ENCODE data around the gene ZNF513.
A peak's percentile ranks its signal among the peaks of the same experiment; 100 is the strongest.
"Not testable (repeated sequence)": the region's sequence is repeated elsewhere in the genome, so short reads cannot be mapped to it uniquely, and the experiment has no call there.

Gene ZNF513

DNA sequence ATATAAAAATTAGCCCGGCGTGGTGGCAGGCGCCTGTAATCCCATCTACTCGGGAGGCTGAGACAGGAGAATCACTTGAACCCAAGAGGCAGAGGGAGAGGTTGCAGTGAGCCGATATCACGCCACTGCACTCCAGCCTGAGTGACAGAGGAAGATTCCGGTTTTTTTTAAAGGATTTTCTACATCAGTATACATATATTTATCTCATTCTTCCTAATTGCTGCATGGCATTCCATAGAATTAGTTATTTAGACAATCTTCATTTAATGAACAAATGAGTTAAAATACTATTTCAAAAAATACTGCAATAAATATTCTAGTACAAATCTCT is 26.0 kb downstream of the ZNF513 start:
- peak; percentile 22 for DNase-seq

DNA sequence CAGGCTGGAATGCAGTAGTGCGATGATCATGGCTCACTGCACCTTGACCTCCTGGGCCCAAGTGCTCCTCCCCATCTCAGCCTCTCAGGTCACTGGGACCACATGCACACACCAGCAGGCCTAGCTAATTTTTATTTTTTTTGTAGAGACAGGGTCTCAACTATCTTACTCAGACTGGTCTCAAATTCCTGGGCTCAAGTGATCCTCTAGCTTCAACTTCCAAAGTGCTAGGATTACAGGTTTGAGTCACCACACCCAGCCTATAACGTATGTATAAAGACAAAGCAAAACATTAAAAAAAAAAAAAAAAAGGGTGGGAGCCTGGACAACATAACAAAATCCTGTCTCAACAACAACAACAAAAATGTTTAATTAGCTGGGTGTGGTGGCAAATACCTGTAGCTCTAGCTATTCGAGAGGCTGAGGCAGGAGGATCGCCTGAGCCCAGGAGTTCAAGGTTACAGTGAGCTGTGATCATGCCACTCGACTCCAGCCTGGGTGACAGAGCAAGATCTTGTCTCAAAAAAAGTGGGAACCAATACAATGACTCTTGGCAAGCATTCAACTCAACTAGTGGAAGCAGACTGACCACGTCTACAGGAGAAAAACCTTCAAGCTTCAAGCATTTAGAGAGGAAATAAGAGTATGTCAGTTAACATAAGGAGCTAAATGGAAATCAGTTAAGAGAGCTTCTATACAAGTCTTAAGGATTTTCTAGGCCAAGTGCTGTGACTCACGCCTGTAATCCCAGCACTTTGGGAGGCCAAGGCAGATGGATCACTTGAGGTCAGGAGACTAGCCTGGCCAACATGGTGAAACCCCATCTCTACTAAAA is 26.6 kb downstream of the ZNF513 start:
- DNase-seq: no peak

DNA sequence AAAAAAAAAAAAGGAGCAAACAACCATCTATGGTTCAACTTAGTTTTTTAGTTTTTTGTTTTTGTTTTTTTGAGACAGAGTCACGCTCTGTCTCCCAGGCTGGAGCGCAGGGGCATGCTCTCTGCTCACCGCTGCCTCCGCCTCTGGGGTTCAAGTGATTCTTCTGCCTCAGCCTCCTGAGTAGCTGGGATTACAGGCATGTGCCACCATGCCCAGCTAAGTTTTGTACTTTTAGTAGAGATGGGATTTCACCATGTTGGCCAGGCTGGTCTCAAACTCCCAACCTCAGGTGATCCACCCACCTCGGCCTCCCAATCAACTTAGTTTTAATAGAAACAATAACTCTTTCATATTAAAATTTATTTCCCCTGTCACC is 27.2 kb downstream of the ZNF513 start:
- not testable (repeated sequence) for DNase-seq

DNA sequence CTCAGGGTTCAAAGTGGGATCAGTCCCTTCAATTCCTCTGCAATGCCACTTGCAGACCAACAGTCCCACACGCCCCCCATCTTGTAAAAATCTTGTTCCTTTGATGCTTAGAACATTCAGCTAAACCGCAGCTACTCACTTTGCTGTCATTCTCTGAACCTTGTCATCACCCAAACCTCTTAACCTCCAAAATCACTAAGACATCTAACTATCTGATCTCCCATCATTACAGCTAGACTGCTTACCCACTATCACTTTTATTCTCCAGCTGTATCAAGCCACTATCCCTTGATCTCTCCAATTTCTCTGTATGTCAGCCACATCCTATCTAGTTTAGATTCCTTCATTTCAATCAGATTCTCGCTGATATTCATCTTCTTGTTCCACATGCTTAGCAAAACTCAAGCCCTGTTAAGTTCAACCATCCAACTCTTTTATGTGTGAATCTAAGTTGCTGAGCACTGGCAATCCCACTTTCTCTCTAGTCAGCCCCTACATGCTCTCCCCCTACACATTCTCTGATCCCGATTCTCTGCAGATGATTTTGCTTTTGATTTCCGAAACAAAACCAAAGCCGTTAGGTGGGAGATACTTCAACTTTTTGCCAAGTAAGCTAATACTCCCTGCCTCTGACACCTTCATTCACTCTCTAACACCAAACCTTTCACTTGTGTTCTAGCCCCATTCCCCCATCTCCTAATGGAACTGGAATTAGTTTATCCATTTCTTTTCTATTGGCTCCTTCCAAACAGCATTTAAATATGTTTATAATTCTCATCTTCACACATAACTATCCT is 28.5 kb downstream of the ZNF513 start:
- DNase-seq: no peak

DNA sequence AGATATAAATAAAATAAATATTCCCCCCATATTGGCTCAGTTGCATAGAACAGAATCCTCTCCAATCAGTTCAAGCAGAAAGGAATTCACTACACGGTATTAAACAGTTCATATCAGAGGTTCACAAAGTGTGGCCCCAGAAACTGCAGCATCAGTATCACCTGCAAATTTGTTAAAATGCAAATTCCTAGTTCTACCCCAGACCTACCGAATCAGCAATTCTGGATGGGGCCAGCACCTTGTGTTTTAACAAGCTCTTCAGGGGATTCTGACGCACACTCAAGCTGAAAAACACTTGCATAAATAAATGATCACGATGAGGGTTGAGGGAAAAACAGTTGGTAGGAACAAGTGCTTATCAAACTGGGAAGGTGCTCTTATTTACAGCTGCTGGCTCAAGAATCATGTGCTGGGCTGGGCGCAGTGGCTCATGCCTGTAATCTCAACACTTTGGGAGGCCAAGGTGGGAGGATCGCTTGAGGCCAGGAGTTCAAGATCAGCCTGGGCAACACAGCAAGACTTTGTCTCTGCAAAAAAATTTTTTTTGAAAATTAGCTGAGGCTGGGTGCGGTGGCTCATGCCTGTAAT is 30.3 kb downstream of the ZNF513 start:
- no peak for DNase-seq

DNA sequence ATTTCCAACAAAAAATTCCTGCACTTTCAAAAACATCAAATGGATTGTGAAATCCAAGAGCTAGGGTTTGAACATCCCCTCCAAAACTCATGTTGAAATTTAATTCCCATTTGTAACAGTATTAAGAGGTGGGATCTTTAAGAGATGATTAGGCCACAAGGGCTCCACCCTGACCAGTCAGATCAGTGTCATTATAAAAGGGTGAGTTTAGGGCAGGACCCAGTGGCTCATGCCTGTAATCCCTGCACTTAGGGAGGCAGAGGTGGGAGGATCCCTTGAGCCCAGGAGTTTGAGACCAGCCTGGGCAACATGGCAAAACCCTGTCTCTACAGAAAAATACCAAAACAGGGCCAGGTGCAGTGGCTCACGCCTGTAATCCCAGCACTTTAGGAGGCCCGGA is 32.9 kb downstream of the ZNF513 start:
- no peak for DNase-seq

DNA sequence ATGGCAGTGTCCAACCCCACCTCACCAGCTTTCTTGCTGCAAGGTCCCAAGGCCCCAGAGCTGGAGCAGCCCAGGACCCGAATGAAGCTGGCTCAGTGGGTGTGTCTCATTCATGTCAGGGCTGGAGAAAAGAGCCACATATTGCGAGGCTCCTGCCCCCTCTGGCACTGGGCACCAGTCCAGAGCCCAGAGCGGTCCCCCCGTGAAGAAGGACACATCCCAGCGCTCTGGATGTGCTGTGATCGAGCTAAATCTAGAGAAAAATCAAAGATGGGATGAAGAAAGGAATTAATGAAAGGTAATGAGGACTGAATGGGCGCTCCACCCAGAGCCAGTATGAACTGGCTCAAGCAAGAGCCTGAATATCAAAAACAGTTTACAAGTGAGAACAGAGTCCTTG is 44.4 kb downstream of the ZNF513 start:
- no peak for DNase-seq

DNA sequence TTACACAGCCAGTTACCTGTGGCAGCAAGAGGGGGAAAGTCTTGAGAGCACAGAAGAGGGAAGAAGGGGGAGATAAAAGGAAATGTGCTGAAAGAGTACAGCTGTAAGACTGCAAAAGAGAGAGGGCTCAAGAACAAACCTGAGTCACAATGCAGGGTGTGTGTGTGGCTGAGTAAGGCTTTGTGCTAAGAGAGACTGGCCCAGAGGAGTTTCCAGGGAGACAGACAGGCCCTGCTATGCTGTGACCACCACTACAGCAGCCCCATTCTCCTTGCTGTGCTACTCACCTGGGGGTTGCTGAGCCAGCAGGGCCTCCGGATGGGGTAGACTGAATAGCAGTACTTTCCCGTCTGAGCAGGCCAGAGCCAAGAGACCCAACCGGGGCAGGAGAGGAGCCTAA is 45.2 kb downstream of the ZNF513 start:
- no peak for DNase-seq
